GM19043 (cell line): ENCODE data around the gene CES4A.
"Not testable (repeated sequence)": the region's sequence is repeated elsewhere in the genome, so short reads cannot be mapped to it uniquely, and the experiment has no call there.

Experiments
- ATAC-seq: cut with Tn5 transposase; IDR thresholded peaks from one replicate; pipeline ENCODE4 v1.9.1; 2021; ENCODE audit warnings: low read depth; ENCODE audit not compliant: unreplicated experiment

The CES4A gene

DNA sequence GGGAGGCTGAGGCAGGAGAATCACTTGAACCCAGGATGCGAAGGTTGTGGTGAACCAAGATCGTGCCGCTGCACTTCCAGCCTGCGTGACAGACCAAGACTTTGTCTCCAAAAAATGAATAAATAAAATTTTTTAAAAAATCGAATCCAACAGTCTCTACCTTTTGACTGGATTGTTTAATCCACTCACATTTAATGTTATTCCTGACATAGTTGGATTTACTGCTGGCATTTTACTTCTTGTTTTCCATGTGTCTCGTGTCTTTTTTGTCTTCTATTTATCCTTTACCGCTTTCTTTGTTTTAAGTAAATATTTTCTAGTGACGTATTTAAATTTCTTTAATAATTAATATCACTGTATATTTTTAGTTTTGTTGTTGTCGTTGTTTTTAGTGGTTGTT, 5.4 kb upstream of the CES4A start:
- ATAC-seq, result no peak

DNA sequence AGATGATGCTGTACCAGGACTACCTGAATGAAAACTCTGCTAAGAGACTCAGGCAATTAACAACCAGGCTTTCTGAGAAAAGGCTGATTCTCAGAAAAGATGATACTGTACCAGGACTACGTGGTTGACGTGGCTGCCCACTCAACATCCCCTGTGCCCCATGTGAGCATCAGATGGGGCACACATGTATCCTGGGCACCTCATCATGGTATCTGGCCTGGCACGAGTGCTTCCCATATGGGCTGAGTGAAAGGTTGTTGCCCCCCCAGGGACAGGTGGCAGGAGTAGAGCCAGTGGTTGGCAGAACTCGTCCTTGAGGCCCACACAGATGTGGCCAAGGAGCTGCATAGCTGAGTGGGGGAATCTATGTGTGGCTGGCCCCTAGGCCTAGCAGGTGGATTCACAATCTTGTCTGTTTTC, 3.5 kb upstream of the CES4A start:
- no peak for ATAC-seq

DNA sequence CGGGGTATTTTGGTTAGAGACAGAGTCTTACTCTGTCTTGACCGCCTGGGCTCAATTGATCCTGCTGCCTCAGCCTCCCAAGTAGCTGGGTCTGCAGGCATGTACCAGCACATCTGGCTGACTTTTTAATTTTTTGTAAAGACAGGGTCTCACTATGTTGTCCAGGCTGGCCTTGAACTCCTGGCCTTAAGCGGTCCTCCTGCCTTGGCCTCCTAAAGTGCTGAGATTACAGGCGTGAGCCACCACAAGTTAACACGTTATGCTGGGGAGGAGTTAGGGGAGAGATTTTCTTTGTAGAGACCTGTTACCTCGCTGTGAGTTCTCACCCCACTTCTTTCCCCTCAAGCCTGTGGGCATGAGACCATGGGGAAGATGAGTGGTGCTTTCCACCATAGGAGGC, 1.8 kb upstream of the CES4A start:
- ATAC-seq, result no peak

DNA sequence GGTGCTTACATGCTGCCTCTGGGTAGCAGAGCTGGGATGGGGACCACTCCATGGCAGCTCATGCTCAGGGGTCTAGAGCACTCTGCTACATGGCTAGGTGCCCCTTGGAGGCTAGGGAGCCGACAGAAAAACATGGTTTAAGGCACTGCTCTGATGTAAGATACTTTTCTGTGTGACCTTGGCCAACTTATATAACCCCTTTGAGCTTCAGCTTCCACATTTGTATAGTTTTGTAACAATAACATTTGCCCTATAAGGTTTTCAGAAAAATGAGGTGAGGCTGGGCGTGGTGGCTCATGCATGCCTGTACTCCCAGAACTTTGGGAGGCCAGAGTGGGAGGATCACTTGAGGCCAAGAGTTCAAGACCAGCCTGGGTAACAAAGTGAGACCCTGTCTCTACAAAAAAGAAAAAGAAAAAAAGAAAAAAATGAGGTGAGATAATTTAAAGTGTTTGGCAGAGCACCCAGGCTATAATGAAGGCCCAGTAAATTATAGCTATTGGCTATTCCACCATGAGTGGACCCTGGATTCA, 3.2 kb downstream of the CES4A start:
- ATAC-seq, result no peak

DNA sequence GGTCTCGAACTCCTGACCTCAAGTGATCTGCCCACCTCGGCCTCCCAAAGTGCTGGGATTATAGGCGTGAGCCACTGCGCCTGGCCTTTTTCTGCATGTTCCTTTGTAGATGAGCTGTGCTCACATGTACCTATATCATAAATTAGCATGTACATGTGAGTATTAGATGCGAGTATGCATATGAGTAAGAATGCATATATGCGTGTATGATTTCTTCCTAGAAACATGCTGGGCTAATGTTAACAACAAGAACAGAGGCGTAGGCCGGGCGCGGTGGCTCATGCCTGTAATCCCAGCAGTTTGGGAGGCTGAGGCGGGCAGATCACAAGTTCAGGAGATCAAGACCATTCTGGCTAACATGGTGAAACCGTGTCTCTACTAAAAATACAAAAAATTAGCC, 5.2 kb downstream of the CES4A start:
- not testable (repeated sequence) for ATAC-seq

DNA sequence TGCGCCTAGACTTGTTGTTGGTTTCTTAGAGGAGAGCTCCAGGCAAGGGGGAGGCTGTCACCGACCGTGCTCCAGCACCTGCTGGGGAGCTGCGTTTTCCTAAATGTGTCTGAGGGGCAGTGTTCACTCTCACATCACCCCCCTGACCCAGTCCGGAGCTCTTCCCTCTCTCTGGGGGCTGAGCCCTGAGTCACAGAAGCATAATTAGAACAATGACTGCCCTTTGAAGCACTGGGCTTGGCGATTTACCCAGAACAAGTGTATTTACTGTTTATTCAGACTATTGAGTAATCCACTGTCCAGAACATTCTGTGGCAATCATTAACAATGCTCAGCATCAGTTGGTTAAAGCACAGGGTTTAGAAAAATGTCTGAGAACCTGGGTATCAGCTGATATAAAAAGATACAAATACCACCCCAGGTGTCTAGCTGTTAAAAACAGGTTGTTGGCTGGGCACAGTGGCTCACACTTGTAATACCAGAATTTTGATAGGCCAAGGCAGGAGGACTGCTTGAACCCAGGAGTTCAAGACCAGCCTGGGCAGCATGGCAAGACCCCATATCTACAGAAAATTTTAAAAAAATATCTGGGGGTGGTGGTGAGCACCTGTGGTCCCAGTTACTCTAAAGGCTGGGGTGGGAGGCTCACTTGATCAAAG, 8.1 kb downstream of the CES4A start:
- ATAC-seq, result no peak

DNA sequence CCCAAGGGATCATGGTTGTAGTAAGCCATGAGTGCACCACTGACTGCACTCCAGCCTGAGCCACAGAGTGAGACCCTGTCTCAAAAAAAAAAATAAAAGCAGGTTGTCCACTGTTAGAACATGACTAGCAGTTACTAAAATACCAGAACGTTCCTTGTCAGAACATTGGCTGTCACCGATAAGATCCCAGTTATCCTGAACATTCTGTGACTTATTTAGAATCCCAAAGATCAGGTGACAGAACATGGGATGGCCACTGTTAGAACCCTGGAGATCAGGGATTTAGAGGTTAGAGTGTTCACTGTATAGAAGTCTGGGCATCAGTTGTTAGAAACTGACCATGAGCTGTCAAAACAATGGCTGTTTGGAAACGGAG, 8.6 kb downstream of the CES4A start:
- no peak for ATAC-seq

DNA sequence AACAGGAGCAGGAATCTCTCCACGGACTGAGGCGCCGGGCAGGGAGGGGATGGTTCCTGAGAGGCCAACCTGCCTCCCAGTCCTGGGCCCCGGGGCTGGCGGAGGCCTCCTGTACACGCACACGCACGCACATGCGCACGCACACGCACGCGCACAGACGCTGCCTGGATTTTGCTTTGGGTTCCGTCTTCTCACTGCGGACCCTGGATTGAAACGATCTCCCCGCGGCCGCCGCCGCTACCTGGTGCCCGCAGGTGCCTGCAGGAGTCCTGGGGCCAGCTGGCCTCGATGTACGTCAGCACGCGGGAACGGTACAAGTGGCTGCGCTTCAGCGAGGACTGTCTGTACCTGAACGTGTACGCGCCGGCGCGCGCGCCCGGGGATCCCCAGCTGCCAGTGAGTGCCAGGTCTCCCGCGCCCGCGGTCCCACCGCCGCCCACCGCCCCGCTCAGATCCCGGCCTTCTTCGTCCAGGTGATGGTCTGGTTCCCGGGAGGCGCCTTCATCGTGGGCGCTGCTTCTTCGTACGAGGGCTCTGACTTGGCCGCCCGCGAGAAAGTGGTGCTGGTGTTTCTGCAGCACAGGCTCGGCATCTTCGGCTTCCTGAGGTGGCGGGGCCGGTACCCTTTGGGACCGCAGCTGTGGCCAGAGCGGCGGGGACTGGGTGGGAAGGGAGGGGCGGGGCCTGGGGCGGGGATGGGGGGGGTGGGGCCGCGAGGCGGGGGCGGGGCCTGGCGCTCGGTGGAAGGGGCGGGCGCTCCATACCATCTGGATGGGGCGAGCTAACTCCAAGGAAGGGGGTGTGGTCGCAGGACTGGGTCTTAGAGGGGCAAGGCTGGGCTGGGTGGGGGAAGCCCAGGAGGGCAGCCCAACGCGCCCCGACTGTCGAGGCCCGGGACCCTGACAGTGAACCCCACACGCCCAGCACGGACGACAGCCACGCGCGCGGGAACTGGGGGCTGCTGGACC, 12.3 kb downstream of the CES4A start:
- ATAC-seq, result no peak

DNA sequence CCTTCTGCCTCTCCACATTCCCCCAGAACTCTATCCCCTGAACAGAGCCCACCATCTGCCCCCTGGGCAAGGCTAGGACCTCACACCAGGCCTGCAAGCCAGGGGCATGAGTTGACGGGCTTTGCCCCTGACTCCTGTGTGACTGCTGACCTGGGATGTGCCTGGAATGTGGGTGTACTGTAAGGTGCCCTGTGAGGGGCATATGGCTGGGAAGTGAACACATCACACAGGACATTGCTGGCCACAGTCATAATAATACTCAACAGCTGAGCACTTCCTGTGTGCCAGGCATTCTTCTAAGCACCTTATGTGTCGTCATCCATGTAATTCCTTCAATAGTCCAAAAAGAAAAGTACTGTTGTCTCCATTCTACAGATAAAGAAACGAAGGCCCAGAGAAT, 13.3 kb downstream of the CES4A start:
- ATAC-seq, result no peak

DNA sequence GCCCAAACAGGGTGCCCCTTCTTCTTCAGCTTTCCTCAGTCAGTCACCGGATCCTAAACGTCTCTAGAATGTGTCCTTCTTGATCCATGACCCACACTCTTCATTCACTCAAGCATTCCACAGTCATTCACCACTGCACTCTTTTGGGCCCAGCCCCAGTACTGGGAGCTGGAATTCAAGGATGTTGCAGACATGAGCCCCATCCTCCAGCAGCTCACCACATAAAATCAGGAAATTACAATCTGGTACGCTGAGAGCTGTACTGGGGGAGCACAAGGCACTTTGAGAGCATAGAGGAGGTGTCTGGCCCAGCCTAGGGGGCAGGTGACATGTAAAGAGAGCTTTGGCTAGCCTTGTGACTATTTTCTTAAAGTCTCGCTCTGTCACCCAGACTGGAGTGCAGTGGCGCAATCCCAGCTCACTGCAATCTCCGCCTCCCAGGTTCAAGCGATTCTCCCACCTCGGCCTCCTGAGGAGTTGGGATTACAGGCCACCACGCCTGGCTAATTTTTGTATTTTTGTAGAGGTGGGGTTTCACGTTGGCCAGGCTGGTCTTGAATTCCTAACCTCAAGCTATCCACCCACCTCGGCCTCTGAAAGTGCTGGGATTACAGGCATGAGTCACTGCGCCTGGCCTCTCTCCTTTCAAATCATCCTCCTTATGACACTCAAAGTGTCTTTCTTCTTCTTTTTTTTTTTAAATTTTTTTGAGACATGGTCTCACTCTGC, 18.7 kb downstream of the CES4A start:
- ATAC-seq, result no peak

DNA sequence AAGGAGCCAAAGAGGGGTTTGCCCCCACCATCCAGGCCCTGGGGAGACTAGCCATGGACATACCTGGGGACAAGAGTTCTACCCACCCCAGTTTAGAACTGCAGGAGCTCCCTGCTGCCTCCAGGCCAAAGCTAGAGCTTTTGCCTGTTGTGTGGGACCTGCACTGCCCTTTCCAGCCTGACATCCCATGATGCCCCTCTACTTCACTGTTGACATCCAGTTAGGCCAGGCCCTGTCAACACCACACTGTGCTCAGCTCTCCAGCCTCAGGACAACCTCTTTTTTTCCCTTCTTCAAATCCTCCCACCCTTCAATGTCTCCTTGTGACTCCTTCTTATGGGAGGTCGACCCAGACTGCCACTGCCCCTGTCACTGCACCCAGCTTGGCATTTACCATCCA, 20.8 kb downstream of the CES4A start:
- ATAC-seq, result no peak

DNA sequence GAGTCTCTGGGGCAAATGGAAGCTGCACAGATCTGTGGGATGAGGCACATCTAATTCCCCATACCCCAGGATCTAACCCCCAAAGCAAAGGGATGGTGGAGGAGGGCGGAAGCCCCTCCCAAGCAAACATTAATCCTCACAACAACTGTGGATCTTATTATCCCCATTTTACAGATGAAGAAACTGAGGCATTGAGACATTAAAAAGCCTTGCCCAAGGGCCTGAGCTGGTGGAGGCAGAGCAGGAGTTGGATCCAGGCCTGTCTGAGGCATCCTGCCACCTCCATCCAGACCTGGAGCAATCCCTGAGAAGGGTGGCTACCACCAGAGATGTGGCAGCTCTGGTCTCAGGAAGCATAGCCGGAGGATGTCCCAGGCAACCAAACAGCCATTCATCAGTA, 22.9 kb downstream of the CES4A start:
- no peak for ATAC-seq

DNA sequence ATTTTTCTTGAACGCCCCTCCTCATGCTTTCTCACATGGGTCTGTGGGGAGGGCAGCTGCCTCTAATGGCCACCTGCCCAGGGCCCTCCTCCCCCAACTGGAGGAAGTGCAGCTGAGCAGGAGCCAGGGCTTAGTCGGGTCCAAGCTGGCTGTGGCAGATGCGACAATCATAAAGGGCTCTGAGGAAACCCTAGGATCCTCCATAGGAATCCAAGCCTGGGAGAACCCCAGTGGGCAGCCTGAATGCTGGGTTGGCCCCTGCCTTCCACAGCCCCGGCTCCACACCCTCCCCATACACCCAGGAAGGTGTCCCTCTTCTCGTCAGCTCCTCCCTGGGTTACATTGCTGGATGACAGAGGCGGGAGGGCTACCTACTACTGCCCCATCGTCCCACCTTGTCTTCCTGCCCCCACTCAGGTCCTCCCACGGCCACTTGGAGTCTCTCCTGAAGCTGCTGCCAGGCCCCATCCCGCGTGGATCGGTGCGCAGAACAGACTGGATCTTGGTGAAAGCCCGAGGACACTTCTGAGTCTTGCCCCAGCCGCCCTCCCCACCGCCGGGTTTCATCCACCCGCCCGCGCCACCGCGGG, 24.9 kb downstream of the CES4A start:
- no peak for ATAC-seq

DNA sequence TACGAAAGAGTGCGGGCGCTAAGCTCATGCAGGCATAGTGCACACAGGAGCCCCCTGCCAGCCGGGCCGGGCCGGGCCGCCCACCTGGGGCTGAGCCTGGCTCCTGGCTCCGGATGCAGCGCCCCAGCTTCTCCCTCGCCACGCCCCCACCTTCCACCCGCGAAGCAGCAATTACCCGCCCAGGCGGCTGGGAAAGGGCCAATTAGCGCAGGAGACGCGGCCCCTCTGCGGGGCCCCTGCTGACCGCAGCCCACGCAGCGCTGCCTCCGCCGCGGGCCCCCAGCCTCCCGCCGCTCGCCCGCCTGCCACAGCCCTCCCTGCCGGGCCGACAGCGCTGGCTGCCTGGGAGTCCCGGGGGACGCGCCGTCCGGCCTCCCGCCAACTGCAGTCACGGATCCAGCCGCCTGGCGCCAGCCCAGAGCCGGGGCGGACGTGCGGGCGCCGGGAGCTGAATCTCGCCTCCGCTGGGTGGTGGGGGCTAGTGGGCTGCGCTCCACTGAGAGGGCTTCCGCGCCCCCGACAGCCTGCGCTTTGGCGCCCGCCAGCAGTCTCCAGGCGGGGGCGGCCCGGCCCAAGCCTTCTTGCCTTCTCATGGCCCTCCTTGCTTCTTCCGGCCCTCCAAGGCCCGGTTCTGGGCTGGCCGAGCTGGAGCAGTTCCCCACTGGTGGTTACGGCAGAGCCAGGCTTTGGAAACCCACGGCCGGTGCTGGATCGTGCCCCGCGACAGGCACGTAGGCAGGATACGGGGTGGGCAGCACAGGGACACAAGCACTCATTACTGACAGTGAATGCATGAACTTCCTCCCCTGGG, 25.6 kb downstream of the CES4A start:
- no peak for ATAC-seq

DNA sequence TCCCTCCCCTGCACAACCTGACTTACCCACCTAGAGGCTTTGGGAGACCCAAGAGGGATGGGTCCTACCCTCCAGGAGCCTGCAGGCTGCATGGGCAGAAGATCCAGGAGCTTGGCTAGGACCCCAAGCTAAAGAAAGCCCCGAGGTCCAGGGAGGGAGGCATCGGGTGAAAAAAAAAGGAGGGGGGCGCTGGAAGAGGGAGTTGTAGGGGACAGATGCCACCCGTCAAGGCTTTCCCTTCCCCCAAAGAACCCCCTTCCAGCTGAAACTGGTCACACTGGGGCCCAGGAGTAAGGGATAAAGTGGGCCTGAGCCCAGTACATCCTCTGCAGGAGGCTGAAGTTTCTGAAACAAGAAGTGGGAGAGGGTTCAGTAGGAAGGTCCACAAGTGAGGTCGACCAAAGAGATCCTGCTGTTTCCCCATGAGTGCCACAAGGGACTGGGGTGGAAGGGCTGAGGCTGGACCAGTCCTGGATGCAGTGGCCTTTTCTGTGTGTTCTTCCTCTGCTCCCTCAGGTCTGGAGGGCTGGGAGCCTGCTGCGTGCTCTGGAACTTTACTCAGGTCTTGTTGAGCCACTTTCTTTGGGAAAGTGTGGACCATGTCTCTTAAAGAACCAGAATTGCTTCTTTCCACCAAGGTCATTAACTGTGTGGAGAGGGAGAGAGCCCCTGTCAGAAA, 26.4 kb downstream of the CES4A start:
- ATAC-seq, result no peak

DNA sequence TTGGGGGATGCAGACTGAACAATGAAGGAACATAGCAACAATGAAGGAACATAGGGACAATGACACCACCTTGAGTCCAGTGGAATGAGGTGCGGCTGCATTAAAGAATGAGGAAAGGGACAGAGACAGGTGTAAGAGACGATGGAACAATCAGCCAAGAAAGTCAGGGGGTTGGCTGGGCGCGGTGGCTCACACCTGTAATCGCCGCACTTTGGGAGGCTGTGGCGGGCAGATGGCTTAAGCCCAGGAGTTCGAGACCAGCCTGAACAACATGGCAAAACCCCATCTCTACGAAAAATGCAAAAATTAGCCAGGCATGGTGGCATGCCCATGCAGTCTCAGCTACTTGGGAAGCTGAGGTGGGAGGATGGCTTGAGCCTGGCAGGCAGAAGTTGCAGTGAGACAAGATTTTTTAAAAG, 26.9 kb downstream of the CES4A start:
- ATAC-seq, result no peak

DNA sequence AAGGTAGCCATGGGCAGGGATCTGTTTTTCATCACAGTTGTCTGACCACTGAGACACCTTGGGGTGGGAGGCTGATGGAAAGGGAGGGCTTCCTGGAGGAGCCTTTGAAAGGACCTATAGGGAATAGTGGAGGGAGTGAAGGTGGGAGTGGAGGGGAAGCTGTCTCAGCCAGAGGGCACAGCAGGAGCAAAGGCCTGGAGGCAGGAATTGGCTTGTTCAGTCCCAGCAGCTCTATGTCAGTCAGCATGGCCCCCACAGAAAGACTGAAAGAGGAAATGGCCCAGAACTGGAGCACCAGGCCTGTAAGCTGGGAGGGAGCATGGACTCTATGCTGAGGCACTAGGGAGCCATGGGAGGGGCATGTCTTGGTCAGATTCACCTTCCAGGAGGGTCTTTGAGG, 27.8 kb downstream of the CES4A start:
- ATAC-seq, result no peak

DNA sequence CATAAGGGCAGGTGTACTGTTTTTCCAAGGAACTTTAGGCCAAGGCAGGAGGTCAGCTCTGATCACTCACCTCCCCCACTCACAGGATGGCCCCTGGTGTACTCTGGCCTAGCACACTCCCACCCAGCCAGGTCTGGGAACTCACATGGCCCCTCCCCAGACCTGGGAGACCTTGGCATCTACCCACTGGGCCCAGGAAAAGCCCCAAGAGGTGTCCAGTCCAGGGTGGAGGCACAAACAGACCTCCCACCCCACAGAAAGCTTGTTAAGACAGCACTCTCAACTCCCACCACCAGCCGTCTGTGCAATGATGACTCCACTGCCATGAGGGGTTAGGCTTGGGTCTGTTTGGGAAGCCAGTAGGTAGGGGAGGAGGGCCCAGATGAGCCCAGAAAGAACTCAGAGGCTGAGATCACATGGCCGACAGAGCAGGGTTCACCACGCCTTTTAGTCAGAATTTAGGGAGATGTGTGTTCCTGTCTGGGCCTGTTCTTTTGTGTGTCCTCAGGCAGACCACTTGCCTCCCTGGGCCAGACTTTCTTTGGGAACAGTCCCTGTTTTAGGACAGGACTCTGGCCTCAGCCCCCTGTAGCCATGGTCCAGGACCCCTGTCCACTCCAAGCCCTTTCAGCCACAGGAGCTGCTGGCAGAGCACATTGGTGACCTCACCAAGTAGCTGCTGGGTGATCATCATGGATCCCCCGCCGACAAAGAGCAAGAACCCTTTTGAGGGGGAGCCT, 28.5 kb downstream of the CES4A start:
- ATAC-seq, result no peak

DNA sequence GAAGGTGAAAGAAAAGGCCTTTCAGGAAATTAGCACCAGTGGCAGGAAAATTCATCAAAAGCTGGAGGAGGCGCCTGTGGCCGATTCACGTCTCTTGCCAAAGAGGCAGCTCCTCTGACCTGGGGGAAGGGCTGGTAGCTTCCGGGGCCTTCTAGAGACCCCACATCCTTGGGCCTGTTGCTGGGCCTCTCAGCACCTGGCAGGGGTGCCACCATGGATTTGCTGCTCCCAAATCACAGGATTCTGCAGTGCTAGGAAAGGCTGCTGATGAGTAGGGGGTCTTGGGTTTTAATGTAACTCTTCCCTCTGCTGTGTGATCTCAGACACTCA, 29.0 kb downstream of the CES4A start:
- no peak for ATAC-seq
